Measurements from ENCODE around the gene SLC41A1. TPM values are rescaled to one million over a fixed set of nuclear protein-coding genes. Genes with fewer than 3 reads are reported as not detected.

SLC41A1 gene
- total and polyA plus RNA-seq, 2 donors (not counting 3 experiments of a cell fraction or from before 2014, with no cell fraction given): 21.7 to 22.0 TPM

DNA sequence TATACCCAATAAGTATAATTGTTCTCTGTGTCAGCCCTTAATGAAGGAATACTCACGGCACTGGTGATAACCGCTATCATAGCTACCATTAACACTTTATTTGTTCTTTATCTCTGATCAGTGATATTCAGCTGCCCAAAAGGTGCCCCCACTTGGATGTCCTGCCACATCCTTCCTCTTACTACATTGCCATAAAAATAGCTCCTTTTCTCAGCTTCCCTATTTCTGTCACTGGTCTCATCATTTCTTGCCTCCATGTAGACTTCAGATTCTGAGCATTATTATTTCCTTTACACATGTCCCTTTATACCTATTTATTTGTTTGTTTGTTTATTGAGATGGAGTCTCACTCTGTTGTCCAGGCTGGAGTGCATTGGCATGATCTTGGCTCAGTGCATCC is 35.0 kb downstream of the SLC41A1 start:
- Histone ChIP-seq H3K79me2 (ENCODE audit: control insufficient read depth, insufficient read depth, low read length) (no peaks in the 10 kb centered on the region), H3K27me3 (ENCODE audit: control insufficient read depth in 2 of 2, insufficient read depth in 2 of 2, low read length in 2 of 2) (no peaks in the 10 kb centered on the region), H3K4me2 (ENCODE audit: insufficient read depth, low read length) (no peak overlapping the region), H3K27ac (ENCODE audit: insufficient read depth, low read depth, low read length) (no peak overlapping the region), H3K4me1 (ENCODE audit: control insufficient read depth, extremely low read depth, insufficient read depth, low read length) (peaks cover 8% of the 10 kb centered on the region), H2AFZ (ENCODE audit: low read depth, low read length) (no peak overlapping the region), H3K9me1 (replicated peaks; ENCODE audit: control insufficient read depth, extremely low read depth, insufficient read depth, low read length) (no peaks in the 10 kb centered on the region), H4K20me1 (replicated peaks; ENCODE audit: control insufficient read depth, extremely low read depth, insufficient read depth, low read length) (no peaks in the 10 kb centered on the region), H3K36me3 (ENCODE audit: control insufficient read depth in 2 of 2, extremely low read depth in 1 of 2, insufficient read depth in 2 of 2, low read length in 2 of 2) (no peaks in the 10 kb centered on the region), H3K9me3 (replicated peaks; ENCODE audit: control insufficient read depth, insufficient read depth, low read length) (no peaks in the 10 kb centered on the region), H3K4me3 (replicated peaks in 1 of 3; ENCODE audit: insufficient read depth in 1 of 3, low read depth in 1 of 3, low read length in 3 of 3) (no peak overlapping the region), H3K9ac (replicated peaks; ENCODE audit: extremely low read depth, insufficient read depth, low read length) (no peak overlapping the region)
- intact Hi-C loops (cut with micrococcal nuclease) (no loop called here), dilution Hi-C loops (cut with MboI; ENCODE audit: extremely low pct_ligation_motif_present, low sequenced_read_pairs) (no loop called here)
- DNase-seq (ENCODE audit: low read depth, low spot score) (no peak), FAIRE-seq (no peak)
- no TSS peak for BruUV-seq (replicated peaks)
- TF ChIP-seq POLR2AphosphoS5 (IDR thresholded peaks at IDR 0.05; ENCODE audit: insufficient read depth, low read depth, low read length) (no peak), POLR2A (IDR thresholded peaks at IDR 0.05; ENCODE audit: low read depth, low read length) (no peak), MYC (IDR thresholded peaks at IDR 0.05; ENCODE audit: low read depth, low read length) (no peak), EZH2 (IDR thresholded peaks at IDR 0.05; ENCODE audit: borderline replicate concordance, low read depth, low read length, severe bottlenecking) (no peak), FOS (IDR thresholded peaks at IDR 0.05; ENCODE audit: borderline replicate concordance, insufficient read depth, low read length) (no peak), GATA2 (IDR thresholded peaks at IDR 0.05; ENCODE audit: insufficient read depth, insufficient read length, low read depth, low read length) (no peak), JUN (IDR thresholded peaks at IDR 0.05; ENCODE audit: borderline replicate concordance, insufficient read depth, insufficient read length, low read depth) (no peak), CTCF (IDR thresholded peaks at IDR 0.05; ENCODE audit: extremely low read depth in 1 of 2, insufficient read depth in 1 of 2, low read depth in 1 of 2, low read length in 2 of 2) (no peak)
- TF ChIP-seq, protein P1, sequence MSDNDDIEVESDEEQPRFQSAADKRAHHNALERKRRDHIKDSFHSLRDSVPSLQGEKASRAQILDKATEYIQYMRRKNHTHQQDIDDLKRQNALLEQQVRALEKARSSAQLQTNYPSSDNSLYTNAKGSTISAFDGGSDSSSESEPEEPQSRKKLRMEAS (IDR thresholded peaks at IDR 0.05; ENCODE audit: insufficient read depth, insufficient read length): no peak
- CTCF ChIA-PET: interaction anchor here (5.5 kb wide), 1 partner anchor 199 kb away, joined by 30 read pairs; no protein-coding TSS in a partner anchor
- POLR2A ChIA-PET: no interaction called here
